CD14-positive monocyte (primary cell): ENCODE measurements around the gene SEH1L. TPM values are rescaled to one million over a fixed set of nuclear protein-coding genes. Genes with fewer than 3 reads are reported as not detected.

ENCODE experiments used
- DNase-seq, 3 donors: peaks; one replicate each; pipeline ENCODE4 v3.0.0-alpha.2; 2011 to 2022
- H2AFZ ChIP-seq: 2 replicates; pipeline ENCODE4 v1.6.0; 2012; ENCODE audit warnings: mild to moderate bottlenecking, low read depth, low read length, inconsistent platforms; ENCODE audit not compliant: insufficient read depth, poor library complexity, severe bottlenecking
- H3K27ac ChIP-seq, 2 donors: 1 replicate in 1 of 2; 2 replicates in 1 of 2; pipeline ENCODE4 v1.5.1; 2012 to 2013; ENCODE audit warnings: low read length in 2 of 2, control low read depth in 1 of 2, inconsistent platforms in 1 of 2, low read depth in 1 of 2, mild to moderate bottlenecking in 1 of 2
- H3K27me3 ChIP-seq, 2 donors: one replicate each; pipeline versions ENCODE4 v1.6.0 to v1.6.1; 2011 to 2013; ENCODE audit warnings: low read length in 2 of 2; ENCODE audit not compliant: control insufficient read depth in 2 of 2, insufficient read depth in 2 of 2
- H3K36me3 ChIP-seq, 2 donors: replicated peaks in 1 of 2; 1 replicate in 1 of 2; 2 replicates in 1 of 2; pipeline versions ENCODE4 v1.5.1 to v1.6.1; 2012 to 2013; ENCODE audit warnings: low read length in 2 of 2, control low read depth in 1 of 2, inconsistent platforms in 1 of 2, mild to moderate bottlenecking in 1 of 2; ENCODE audit not compliant: insufficient read depth in 2 of 2, control insufficient read depth in 1 of 2
- H3K4me1 ChIP-seq, 2 donors: 1 replicate in 1 of 2; 2 replicates in 1 of 2; pipeline versions ENCODE4 v1.5.1 to v1.6.1; 2012 to 2013; ENCODE audit warnings: low read length in 2 of 2, control low read depth in 1 of 2, inconsistent platforms in 1 of 2, mild to moderate bottlenecking in 1 of 2, moderate library complexity in 1 of 2; ENCODE audit not compliant: insufficient read depth in 2 of 2, control insufficient read depth in 1 of 2
- H3K4me2 ChIP-seq: replicated peaks from 2 replicates; pipeline ENCODE3; 2012; ENCODE audit warnings: low read length, moderate library complexity, mild to moderate bottlenecking; ENCODE audit not compliant: poor library complexity, severe bottlenecking; ENCODE audit errors: extremely low read depth
- H3K4me3 ChIP-seq, 3 experiments: fragments of 200-600 bp in 1 of 3; sonication (generic) in 1 of 3; replicated peaks in 1 of 3; 1 replicate in 2 of 3; 2 replicates in 1 of 3; pipeline ENCODE4 v1.5.1; 2011 to 2013; ENCODE audit warnings: low read length in 3 of 3, mild to moderate bottlenecking in 3 of 3, control low read depth in 2 of 3, low read depth in 2 of 3, inconsistent platforms in 1 of 3, moderate library complexity in 1 of 3
- H3K79me2 ChIP-seq: 2 replicates; pipeline ENCODE4 v1.6.0; 2012; ENCODE audit warnings: mild to moderate bottlenecking, control low read depth, inconsistent platforms, low read length, moderate library complexity; ENCODE audit not compliant: insufficient read depth
- H3K9ac ChIP-seq: 2 replicates; pipeline ENCODE4 v1.6.0; 2017; ENCODE audit warnings: low read length, mild to moderate bottlenecking; ENCODE audit not compliant: insufficient read depth, poor library complexity, severe bottlenecking
- H3K9me3 ChIP-seq, 2 donors: replicated peaks in 1 of 2; 1 replicate in 1 of 2; 2 replicates in 1 of 2; pipeline versions ENCODE4 v1.5.1 to v1.6.1; 2012 to 2013; ENCODE audit warnings: low read length in 2 of 2, control low read depth in 1 of 2; ENCODE audit not compliant: control insufficient read depth in 1 of 2, insufficient read depth in 1 of 2
- H4K20me1 ChIP-seq: 2 replicates; pipeline ENCODE4 v1.6.0; 2012; ENCODE audit warnings: mild to moderate bottlenecking, low read length, control low read depth, moderate library complexity; ENCODE audit not compliant: insufficient read depth
- H3K27ac Mint-ChIP-seq, 7 donors: one replicate each; pipeline ENCODE4 v1.8.0; 2020; ENCODE audit warnings: mild to moderate bottlenecking in 7 of 7, mixed read lengths in 7 of 7, moderate library complexity in 6 of 7, inconsistent platforms in 2 of 7
- H3K27me3 Mint-ChIP-seq, 3 donors: one replicate each; pipeline ENCODE4 v1.8.0; 2021 to 2022; ENCODE audit warnings: low read depth in 3 of 3, mild to moderate bottlenecking in 3 of 3, mixed read lengths in 3 of 3, moderate library complexity in 3 of 3, inconsistent platforms in 1 of 3
- H3K36me3 Mint-ChIP-seq, 2 donors: one replicate each; pipeline ENCODE4 v1.8.0; 2020; ENCODE audit warnings: mixed read lengths in 2 of 2, inconsistent platforms in 1 of 2, mild to moderate bottlenecking in 1 of 2
- H3K4me1 Mint-ChIP-seq: one replicate; pipeline ENCODE4 v1.8.0; 2020; ENCODE audit warnings: mild to moderate bottlenecking, mixed read lengths
- H3K4me3 Mint-ChIP-seq, 2 donors: one replicate each; pipeline ENCODE4 v1.8.0; 2020; ENCODE audit warnings: mild to moderate bottlenecking in 2 of 2, mixed read lengths in 2 of 2, moderate library complexity in 1 of 2
- H3K9me3 Mint-ChIP-seq, 7 donors: one replicate each; pipeline ENCODE4 v1.8.0; 2020 to 2022; ENCODE audit warnings: mixed read lengths in 7 of 7, mild to moderate bottlenecking in 6 of 7, moderate library complexity in 6 of 7, inconsistent platforms in 2 of 7
- WGBS: methylation state at CpG from one replicate; pipeline ENCODE4 v1.1.5; 2013; ENCODE audit warnings: missing lambda C conversion rate; ENCODE audit not compliant: insufficient coverage; 5-methylcytosine and 5-hydroxymethylcytosine counted together
- intact Hi-C, 2 donors: fragments of 100-400 bp; cut with micrococcal nuclease; formaldehyde crosslinking; loops; one replicate each; pipeline versions ENCODE4 v1.15.0 to v1.15.1; 2023
- polyA plus RNA-seq, 3 donors: library from polyadenylated mRNA; depleted of rRNA in 1 of 3; unstranded in 2 of 3; stranded (reverse) in 1 of 3; fragments of 300-500 nt in 2 of 3; fragments of >200 nt in 1 of 3; fragmentation: Illumina TruSeq in 2 of 3; gene quantifications; 1 replicate in 2 of 3; 2 replicates in 1 of 3; pipeline ENCODE4 v1.2.3, GENCODE V29; 2012 to 2021
- TF ChIP-seq, protein P1 (sequence below): fragments of 200-600 bp; IDR thresholded peaks from one replicate; pipeline ENCODE4 v1.8.0; 2022; ENCODE audit warnings: antibody characterized with exemption, mild to moderate bottlenecking

Gene SEH1L
- polyA plus RNA-seq, 3 donors: 7.1 to 26.9 (median 25.9) TPM

DNA sequence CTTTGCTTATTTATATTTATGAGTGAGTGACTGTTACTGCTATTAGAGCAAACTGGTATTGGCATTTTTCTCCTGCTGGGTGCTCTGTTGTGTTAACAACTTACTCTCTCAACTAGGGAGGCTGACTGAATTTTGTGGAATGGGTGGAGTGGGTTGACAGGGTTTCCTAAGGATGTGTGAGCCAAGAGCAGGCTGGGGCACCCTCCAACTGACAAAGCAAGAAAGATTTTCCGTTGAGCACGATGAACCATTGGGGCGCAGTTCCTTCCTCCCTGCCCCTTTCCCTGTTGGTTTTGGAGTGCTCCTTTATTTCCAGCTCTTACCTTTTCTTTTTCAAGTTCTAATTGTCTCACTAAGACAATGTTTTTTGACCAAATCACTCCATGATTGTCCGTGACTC is 20.3 kb downstream of the SEH1L start:
- H3K4me2 ChIP-seq: no peak overlapping the region
- no peaks in the 10 kb centered on the region for H3K9me3 ChIP-seq
- H3K4me1 Mint-ChIP-seq: no peaks in the 10 kb centered on the region
- H3K9ac ChIP-seq: no peak overlapping the region
- H3K9me3 Mint-ChIP-seq: no peaks in the 10 kb centered on the region
- intact Hi-C loops: no loop called here
- H3K27me3 ChIP-seq: no peaks in the 10 kb centered on the region
- peaks cover 4% of the 10 kb centered on the region for H3K79me2 ChIP-seq
- peaks cover 0 to 2% of the 10 kb centered on the region in 2 donors for H3K4me1 ChIP-seq
- H3K27me3 Mint-ChIP-seq: no peaks in the 10 kb centered on the region
- H3K4me3 Mint-ChIP-seq: no peak overlapping the region
- H3K27ac Mint-ChIP-seq: no peak overlapping the region
- 96% methylated on average over 3 of the region's 4 CpGs for whole genome bisulfite sequencing
- no peak overlapping the region for H2AFZ ChIP-seq
- no peak overlapping the region for H3K4me3 ChIP-seq
- H3K27ac ChIP-seq: no peak overlapping the region
- TF ChIP-seq, protein P1, sequence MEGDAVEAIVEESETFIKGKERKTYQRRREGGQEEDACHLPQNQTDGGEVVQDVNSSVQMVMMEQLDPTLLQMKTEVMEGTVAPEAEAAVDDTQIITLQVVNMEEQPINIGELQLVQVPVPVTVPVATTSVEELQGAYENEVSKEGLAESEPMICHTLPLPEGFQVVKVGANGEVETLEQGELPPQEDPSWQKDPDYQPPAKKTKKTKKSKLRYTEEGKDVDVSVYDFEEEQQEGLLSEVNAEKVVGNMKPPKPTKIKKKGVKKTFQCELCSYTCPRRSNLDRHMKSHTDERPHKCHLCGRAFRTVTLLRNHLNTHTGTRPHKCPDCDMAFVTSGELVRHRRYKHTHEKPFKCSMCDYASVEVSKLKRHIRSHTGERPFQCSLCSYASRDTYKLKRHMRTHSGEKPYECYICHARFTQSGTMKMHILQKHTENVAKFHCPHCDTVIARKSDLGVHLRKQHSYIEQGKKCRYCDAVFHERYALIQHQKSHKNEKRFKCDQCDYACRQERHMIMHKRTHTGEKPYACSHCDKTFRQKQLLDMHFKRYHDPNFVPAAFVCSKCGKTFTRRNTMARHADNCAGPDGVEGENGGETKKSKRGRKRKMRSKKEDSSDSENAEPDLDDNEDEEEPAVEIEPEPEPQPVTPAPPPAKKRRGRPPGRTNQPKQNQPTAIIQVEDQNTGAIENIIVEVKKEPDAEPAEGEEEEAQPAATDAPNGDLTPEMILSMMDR: no peak
- H4K20me1 ChIP-seq: no peaks in the 10 kb centered on the region
- DNase-seq: no peak
- H3K36me3 Mint-ChIP-seq: peaks cover 39 to 81% of the 10 kb centered on the region in 2 donors
- H3K36me3 ChIP-seq: peaks cover 44 to 66% of the 10 kb centered on the region in 2 donors

DNA sequence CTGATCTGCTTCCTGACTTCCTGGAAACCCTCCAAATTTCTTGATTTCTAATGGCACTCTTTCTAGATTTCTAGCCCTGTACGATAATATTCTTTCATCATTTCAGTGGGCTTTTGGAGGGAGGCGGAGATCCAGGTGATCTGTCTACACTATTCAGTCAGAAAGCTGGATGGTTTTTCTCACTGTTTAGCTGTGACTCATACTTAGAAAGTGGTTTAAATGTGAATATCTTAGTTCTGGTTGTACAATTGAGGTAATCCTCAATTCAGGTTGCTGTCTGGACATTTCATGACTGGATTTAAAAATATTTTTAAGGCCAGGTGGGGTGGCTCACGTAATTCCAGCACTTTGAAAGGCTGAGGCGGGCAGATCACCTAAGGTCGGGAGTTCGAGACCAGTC is 20.8 kb downstream of the SEH1L start:
- peaks cover 0 to 2% of the 10 kb centered on the region in 2 donors for H3K4me1 ChIP-seq
- TF ChIP-seq, protein P1: no peak
- peaks cover 44 to 66% of the 10 kb centered on the region in 2 donors for H3K36me3 ChIP-seq
- no peak overlapping the region for H3K4me3 ChIP-seq
- peaks cover 4% of the 10 kb centered on the region for H3K79me2 ChIP-seq
- no peak overlapping the region for H3K9ac ChIP-seq
- no peak for DNase-seq
- H4K20me1 ChIP-seq: no peaks in the 10 kb centered on the region
- no peak overlapping the region for H3K4me2 ChIP-seq
- H3K27ac ChIP-seq: no peak overlapping the region
- no peak overlapping the region for H3K4me3 Mint-ChIP-seq
- no CpG with 5 or more reads among the region's 6 CpGs for WGBS
- H3K27ac Mint-ChIP-seq: peak overlapping the region in 2 of 7 donors; percentile 54 to 68
- no peaks in the 10 kb centered on the region for H3K27me3 ChIP-seq
- no peaks in the 10 kb centered on the region for H3K4me1 Mint-ChIP-seq
- no peak overlapping the region for H2AFZ ChIP-seq
- H3K9me3 Mint-ChIP-seq: no peaks in the 10 kb centered on the region
- H3K36me3 Mint-ChIP-seq: peaks cover 34 to 80% of the 10 kb centered on the region in 2 donors
- no peaks in the 10 kb centered on the region for H3K9me3 ChIP-seq
- intact Hi-C loops: no loop called here
- H3K27me3 Mint-ChIP-seq: no peaks in the 10 kb centered on the region
